GM18502 (cell line): ENCODE data around the gene GLIPR1.
"Not testable (repeated sequence)": the region's sequence is repeated elsewhere in the genome, so short reads cannot be mapped to it uniquely, and the experiment has no call there.

Experiments used
- ATAC-seq: cut with Tn5 transposase; IDR thresholded peaks from one replicate; pipeline ENCODE4 v1.9.1; 2021; ENCODE audit warnings: mild to moderate bottlenecking; ENCODE audit not compliant: unreplicated experiment, poor library complexity

Gene GLIPR1

GRCh38 chr12:75480469-75480949 is at the start of gene GLIPR1:
TSS of gene GLIPR1 (plus strand) at chr12:75480755. CDS start at chr12:75480881, 126 bp downstream.
- peak; percentile 92 for ATAC-seq

GRCh38 chr12:75432924-75433323 is 47.6 kb upstream of the GLIPR1 start:
- ATAC-seq, result no peak

- ATAC-seq, result peak; percentile 81
Measured at GRCh38 chr12:75437564-75437963, 43.0 kb upstream of the GLIPR1 start.

GRCh38 chr12:75438059-75438754 is 42.3 kb upstream of the GLIPR1 start:
- no peak for ATAC-seq

- ATAC-seq, result no peak
Measured at GRCh38 chr12:75439048-75439447, 41.5 kb upstream of the GLIPR1 start.

GRCh38 chr12:75439930-75440329 is 40.6 kb upstream of the GLIPR1 start:
- ATAC-seq, result no peak

GRCh38 chr12:75441687-75442449 is 38.7 kb upstream of the GLIPR1 start:
- not testable (repeated sequence) for ATAC-seq

GRCh38 chr12:75442454-75442853 is 38.1 kb upstream of the GLIPR1 start:
- ATAC-seq, result not testable (repeated sequence)

GRCh38 chr12:75443709-75444108 is 36.8 kb upstream of the GLIPR1 start:
- no peak for ATAC-seq

- no peak for ATAC-seq
Measured at GRCh38 chr12:75444429-75445136, 36.0 kb upstream of the GLIPR1 start.

GRCh38 chr12:75445137-75445507 is 35.4 kb upstream of the GLIPR1 start:
- ATAC-seq, result not testable (repeated sequence)

GRCh38 chr12:75446857-75447256 is 33.7 kb upstream of the GLIPR1 start:
- no peak for ATAC-seq

GRCh38 chr12:75447691-75448393 is 32.7 kb upstream of the GLIPR1 start:
- ATAC-seq, result no peak

GRCh38 chr12:75452675-75453330 is 27.8 kb upstream of the GLIPR1 start:
- ATAC-seq, result no peak

GRCh38 chr12:75455839-75456238 is 24.7 kb upstream of the GLIPR1 start:
- ATAC-seq, result no peak

- no peak for ATAC-seq
Measured at GRCh38 chr12:75457191-75457590, 23.4 kb upstream of the GLIPR1 start.

- ATAC-seq, result not testable (repeated sequence)
Measured at GRCh38 chr12:75457866-75458265, 22.7 kb upstream of the GLIPR1 start.

- no peak for ATAC-seq
Measured at GRCh38 chr12:75459755-75460154, 20.8 kb upstream of the GLIPR1 start.

GRCh38 chr12:75460204-75460603 is 20.4 kb upstream of the GLIPR1 start:
- ATAC-seq, result no peak
